Adrenal gland (tissue), 5 donors: ENCODE results near the gene SASH1.

Experiments
- POLR2A ChIP-seq, 2 donors: fragments of 450-650 bp; IDR thresholded peaks; one replicate each; pipeline ENCODE4 v1.6.1; 2017; ENCODE audit warnings: antibody characterized with exemption in 2 of 2, mild to moderate bottlenecking in 2 of 2, moderate library complexity in 1 of 2
- TF ChIP-seq, protein P1 (sequence below), 6 experiments: fragments of 450-650 bp in 4 of 6; fragments of 200-600 bp in 2 of 6; sonication (generic) in 1 of 6; IDR thresholded peaks; 1 replicate in 5 of 6; 2 replicates in 1 of 6; pipeline versions ENCODE4 v1.5.1 to v1.8.0; 2016 to 2021; ENCODE audit warnings: antibody characterized with exemption in 6 of 6, mild to moderate bottlenecking in 2 of 6, moderate library complexity in 1 of 6
- donor health status: DM: no; HTN: no; CAD: no.

GRCh38 chr6:148304976-148305375, 37.7 kb upstream of the SASH1 start:
- no peak for TF ChIP-seq POLR2A (IDR thresholded peaks at IDR 0.05)
- TF ChIP-seq, protein P1, sequence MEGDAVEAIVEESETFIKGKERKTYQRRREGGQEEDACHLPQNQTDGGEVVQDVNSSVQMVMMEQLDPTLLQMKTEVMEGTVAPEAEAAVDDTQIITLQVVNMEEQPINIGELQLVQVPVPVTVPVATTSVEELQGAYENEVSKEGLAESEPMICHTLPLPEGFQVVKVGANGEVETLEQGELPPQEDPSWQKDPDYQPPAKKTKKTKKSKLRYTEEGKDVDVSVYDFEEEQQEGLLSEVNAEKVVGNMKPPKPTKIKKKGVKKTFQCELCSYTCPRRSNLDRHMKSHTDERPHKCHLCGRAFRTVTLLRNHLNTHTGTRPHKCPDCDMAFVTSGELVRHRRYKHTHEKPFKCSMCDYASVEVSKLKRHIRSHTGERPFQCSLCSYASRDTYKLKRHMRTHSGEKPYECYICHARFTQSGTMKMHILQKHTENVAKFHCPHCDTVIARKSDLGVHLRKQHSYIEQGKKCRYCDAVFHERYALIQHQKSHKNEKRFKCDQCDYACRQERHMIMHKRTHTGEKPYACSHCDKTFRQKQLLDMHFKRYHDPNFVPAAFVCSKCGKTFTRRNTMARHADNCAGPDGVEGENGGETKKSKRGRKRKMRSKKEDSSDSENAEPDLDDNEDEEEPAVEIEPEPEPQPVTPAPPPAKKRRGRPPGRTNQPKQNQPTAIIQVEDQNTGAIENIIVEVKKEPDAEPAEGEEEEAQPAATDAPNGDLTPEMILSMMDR (IDR thresholded peaks at IDR 0.05), result no peak
